ENCODE measurements around the gene CARMIL3.
"Not testable (repeated sequence)": the region's sequence is repeated elsewhere in the genome, so short reads cannot be mapped to it uniquely, and the experiment has no call there.

Gene CARMIL3, protein sequence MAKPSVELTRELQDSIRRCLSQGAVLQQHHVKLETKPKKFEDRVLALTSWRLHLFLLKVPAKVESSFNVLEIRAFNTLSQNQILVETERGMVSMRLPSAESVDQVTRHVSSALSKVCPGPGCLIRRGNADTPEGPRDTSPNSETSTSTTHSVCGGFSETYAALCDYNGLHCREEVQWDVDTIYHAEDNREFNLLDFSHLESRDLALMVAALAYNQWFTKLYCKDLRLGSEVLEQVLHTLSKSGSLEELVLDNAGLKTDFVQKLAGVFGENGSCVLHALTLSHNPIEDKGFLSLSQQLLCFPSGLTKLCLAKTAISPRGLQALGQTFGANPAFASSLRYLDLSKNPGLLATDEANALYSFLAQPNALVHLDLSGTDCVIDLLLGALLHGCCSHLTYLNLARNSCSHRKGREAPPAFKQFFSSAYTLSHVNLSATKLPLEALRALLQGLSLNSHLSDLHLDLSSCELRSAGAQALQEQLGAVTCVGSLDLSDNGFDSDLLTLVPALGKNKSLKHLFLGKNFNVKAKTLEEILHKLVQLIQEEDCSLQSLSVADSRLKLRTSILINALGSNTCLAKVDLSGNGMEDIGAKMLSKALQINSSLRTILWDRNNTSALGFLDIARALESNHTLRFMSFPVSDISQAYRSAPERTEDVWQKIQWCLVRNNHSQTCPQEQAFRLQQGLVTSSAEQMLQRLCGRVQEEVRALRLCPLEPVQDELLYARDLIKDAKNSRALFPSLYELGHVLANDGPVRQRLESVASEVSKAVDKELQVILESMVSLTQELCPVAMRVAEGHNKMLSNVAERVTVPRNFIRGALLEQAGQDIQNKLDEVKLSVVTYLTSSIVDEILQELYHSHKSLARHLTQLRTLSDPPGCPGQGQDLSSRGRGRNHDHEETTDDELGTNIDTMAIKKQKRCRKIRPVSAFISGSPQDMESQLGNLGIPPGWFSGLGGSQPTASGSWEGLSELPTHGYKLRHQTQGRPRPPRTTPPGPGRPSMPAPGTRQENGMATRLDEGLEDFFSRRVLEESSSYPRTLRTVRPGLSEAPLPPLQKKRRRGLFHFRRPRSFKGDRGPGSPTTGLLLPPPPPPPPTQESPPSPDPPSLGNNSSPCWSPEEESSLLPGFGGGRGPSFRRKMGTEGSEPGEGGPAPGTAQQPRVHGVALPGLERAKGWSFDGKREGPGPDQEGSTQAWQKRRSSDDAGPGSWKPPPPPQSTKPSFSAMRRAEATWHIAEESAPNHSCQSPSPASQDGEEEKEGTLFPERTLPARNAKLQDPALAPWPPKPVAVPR (N-terminal part only)

DNA sequence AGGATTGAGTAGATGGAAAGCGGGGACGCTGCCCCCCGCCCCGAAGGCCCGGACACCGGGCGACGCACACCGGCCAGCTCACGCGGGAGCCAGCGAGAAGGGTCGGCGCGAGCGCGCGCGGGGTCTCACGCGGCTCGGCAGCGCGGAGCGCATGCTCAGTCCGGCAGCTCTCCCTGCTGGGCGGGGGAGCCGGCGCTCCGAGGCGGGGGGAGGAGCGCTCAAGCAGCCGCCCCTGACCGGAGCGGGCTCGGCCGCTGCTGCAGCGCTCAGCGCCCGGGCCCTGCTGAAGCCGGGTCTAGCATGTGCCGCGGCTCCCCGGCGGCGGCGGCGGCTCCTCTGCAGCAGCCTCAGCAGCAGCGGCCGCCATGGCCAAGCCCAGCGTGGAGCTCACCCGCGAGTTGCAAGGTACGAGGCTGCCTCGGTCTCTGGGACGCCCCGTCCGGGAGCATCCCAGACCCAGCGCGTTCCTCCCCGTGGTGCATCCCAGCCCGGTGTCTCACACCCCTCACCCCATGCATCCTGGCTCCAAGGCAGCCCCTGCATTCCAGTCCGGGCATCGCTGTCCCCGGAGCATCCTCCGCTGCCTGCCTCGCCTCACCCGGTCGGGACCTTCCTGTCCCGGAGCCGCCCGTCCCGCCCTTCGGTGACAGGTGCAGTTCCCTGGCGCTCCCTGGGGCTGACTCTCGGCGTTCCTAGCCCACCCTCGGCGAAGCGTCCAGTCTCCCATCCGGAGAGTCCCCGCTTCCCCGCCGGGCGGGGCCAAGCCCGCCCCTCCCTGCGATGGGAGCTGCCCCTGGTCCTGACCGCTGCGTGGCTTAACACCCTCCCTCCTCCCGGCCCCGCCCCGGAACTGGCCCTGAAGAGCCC lies at the start of gene CARMIL3:
CARMIL3 (plus strand) TSS at position 221 of the 867 bp plus-strand sequence; CDS start at position 366, 145 bp downstream.
- H3K4me3 ChIP-seq, result peak within 1 kb of the TSS; percentile 35 to 74 (median 65)
- H3K27ac ChIP-seq, result peak within 1 kb of the TSS in 20 of 21 experiments; percentile 22 to 88 (median 82)

DNA sequence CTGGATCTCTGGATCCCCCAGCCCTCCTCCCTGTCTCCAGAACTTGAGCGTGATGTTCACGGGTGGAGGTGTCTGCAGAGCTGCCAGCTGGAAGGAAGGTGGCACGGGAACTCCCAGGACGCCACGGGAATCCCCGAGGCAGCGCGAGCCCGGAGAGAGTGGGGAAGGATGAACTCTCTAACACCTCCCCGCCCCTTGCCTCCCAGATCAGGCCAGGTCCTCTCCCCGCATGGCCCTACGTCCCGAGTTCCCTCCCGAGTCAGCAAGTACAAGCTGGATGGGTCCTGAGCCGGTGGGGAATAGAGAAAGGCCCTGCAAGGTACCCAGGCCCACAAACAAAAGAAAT lies 45.4 kb upstream of the CARMIL3 start:
- Histone ChIP-seq H3K4me3 (peak overlapping the region in 6 of 7 experiments; percentile 28 to 64 (median 42)), H3K27ac (peak overlapping the region in 13 of 21 experiments; percentile 37 to 77 (median 67))

DNA sequence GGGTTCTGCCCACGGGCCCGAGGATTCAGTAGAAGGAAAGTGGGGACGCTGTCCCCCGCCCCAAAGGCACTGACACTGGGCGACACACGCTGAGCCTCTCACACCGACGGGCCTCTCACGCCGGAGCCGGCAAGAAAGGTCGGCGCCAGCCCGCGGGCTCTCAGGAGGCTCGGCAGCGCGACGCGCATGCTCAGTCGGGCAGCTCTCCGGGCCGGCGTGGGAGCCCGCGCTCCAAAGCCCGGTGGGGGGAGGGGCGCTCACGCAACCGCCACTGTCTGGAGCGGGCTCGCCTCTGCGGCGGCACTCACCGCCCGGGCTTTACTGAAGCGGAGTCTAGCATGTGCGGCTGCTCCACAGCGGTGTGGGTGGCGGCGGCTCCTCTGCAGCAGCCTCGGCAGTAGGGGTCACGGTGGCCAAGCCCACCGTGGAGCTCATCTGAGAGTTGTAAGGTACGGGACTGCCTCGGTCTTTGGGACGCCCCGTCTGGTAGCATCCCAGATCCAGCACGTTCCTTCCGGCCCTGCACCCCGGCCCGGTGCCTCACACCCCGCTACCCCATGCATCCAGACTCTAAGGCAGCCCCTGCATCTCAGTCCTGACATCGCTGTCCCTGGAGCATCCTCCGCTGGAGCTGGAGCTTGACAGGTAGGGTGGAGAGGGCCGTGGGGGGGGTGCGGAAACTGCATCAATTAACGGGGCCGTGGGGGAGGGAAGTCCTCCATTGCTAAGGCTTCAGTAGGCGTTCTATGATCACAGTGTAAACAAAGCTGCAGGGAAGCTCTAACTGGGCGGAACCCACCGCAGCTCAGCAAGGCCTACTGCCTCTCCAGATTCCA lies 44.8 kb upstream of the CARMIL3 start:
- peak overlapping the region in 6 of 7 experiments; percentile 28 to 64 (median 42) for H3K4me3 ChIP-seq
- peak overlapping the region in 13 of 21 experiments; percentile 37 to 77 (median 67) for H3K27ac ChIP-seq

DNA sequence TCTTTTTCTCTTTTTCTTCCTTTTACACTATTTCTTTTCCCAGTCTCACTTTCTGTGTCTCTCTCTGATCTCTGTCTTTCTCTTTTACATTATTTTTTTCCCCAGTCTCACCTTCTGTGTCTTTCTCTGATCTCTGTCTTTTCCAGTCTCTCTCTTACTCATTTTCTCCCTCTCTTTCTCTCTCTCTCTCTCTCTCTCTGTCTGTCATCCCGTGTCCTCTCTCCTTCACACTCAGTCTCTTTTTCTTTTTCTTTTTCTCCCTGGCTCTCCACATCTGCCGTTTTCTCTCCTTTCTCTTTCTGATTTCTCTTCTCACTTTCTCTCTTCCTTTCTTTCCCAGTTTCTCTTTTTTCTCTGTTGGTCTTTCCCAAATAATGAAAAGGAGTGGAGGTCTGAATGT lies 40.8 kb upstream of the CARMIL3 start:
- Histone ChIP-seq H3K4me3 (no peak overlapping the region), H3K27ac (no peak overlapping the region)

GRCh38 chr14:24012726-24013273 lies 39.0 kb upstream of the CARMIL3 start:
- H3K4me3 ChIP-seq, H3K27ac ChIP-seq: not testable (repeated sequence)

GRCh38 chr14:24013654-24014514 lies 37.9 kb upstream of the CARMIL3 start:
- Histone ChIP-seq H3K4me3 (no peak overlapping the region), H3K27ac (no peak overlapping the region)

DNA sequence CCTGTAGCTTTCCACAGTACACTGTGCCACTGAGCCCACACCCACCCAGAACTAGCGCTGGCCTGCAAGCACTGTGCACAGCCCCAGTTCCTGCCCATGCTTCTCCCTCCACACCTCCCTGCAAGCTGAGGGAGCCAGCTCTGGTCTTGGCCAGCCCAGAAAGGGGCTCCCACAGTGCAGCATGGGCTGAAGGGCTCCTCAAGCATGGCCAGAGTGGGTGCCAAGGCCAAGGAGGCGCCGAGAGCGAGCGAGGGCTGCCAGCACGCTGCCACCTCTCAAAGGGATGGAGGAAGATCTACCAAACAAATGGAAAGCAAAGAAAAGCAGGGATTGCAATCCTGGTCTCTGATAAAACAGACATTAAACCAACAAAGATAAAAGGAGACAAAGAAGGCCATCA lies 36.1 kb upstream of the CARMIL3 start:
- not testable (repeated sequence) for H3K27ac ChIP-seq, H3K4me3 ChIP-seq

DNA sequence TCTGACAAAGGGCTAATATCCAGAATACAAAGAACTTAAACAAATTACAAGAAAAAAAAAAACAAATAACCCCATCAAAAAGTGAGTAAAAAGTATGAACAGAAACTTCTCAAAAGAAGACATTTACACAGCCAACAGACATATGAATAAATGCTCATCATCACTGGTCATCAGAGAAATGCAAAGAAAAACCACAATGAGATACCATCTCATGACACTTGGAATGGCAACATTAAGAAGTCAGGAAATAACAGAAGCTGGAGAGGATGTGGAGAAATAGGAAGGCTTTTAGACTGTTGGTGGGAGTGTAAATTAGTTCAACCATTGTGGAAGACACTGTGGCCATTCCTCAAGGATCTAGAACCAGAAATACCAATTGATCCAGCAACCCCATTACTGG lies 32.8 kb upstream of the CARMIL3 start:
- H3K4me3 ChIP-seq, H3K27ac ChIP-seq: not testable (repeated sequence)

DNA sequence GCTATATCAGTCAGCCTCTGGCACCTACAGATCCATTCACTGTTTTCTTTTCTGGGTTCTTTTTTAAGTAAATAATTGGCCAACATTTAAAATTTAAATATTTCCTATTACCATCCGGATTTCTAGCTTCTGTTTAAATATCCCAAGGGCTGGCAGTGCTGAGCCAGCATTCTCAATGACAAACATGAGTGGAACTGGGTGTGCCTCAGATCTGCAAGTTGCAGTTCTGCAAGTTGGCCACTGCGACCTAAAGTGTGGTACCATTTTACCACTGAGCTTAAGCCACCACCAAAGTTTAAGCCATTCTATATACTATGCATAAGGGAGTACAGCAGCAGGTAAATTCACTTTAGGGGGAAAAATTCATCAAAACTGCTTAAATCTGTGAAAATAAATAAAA lies 31.9 kb upstream of the CARMIL3 start:
- H3K4me3 ChIP-seq, H3K27ac ChIP-seq: not testable (repeated sequence)

- not testable (repeated sequence) for H3K4me3 ChIP-seq, H3K27ac ChIP-seq
These were observed 31.3 kb upstream of the CARMIL3 start for GRCh38 chr14:24020520-24020919.

- H3K4me3 ChIP-seq, H3K27ac ChIP-seq: not testable (repeated sequence)
These were observed 26.8 kb upstream of the CARMIL3 start for GRCh38 chr14:24024939-24025418.

DNA sequence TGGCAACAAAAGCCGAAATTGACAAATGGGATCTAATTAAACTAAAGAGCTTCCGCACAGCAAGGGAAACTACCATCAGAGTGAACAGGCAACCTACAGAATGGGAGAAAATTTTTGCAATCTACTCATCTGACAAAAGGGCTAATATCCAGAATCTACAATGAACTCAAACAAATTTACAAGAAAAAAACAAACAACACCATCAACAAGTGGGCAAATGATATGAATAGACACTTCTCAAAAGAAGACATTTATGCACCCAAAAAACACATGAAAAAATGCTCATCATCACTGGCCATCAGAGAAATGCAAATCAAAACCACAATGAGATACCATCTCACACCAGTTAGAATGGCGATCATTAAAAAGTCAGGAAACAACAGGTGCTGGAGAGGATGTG lies 22.1 kb upstream of the CARMIL3 start:
- H3K4me3 ChIP-seq, result not testable (repeated sequence)

DNA sequence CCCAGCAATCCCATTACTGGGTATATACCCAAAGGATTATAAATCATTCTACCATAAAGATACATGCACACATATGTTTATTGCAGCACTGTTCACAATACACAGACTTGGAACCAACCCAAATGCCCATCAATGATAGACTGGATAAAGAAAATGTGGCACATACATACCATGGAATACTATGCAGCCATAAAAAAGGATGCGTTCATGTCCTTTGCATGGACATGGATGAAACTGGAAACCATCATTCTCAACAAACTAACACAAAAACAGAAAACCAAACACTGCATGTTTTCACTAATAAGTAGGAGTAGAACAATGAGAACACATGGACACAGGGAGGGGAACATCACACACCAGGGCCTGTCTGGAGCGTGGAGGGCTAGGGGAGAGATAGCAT lies 20.5 kb upstream of the CARMIL3 start:
- H3K4me3 ChIP-seq, H3K27ac ChIP-seq: not testable (repeated sequence)

More for the DNA sequence above, 22.1 kb upstream of the CARMIL3 start:
- H3K27ac ChIP-seq, result not testable (repeated sequence)

DNA sequence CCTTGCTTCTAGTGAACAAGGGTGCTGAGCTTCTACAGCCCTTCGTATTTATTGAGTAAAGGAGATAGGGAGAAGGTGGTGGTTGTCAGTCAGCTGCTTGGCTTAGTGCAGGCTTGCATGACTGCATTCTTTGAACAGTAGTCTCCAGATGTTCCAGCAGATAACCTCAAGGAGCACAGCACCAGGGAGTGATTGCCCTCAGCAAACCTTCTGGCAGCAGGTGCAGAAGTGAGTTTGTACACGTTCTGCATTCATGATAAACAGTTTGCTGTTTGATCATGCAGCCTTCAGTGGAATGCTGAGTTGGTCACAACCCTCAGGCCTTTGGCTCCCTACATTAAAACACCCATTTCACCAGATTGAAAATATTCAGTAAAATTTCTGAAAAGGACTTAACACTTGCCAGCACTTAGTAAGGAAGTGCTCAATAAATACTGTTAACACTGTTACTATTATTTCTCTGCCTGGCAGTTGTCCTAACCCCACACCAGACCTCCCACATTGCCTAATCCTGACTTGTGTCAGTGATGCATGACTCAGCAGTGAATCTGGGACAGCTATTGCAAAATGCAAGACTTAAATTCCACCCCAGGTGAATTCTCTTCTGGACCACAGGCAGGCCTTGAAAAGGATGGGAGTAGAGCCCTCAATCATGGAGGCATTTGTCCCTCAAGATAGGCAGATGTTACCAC lies 18.9 kb upstream of the CARMIL3 start:
- Histone ChIP-seq H3K27ac (peak overlapping the region in 3 of 21 experiments; percentile 24 to 67 (median 51)), H3K4me3 (no peak overlapping the region)

DNA sequence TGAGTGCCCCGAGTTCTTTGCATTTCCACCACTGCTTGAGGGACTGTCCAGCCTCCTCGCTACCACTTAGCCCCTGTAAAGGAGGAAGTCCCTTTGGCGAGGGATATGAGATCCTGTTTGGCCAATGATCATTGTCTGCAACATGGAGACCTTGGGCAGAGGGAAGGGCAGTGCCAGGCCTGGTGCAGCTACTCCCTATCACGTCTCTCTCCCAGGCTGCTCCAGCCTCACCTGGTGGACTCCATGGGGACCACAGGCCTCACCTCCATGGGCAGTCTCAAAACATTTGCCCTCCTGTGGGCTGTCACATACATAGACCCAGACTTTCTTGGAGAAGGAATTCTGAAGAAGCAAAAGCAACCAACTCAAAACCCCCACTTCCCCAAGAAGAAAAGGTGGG lies 16.0 kb upstream of the CARMIL3 start:
- H3K4me3 ChIP-seq, result peak overlapping the region in 6 of 7 experiments; percentile 46 to 59 (median 54)
- peak overlapping the region in 19 of 21 experiments; percentile 74 to 93 (median 87) for H3K27ac ChIP-seq
